HAP-1 (cell line): ENCODE measurements around the gene ARNT2.
A peak's percentile ranks its signal among the peaks of the same experiment; 100 is the strongest.

Experiments used
- DNase-seq, 2 experiments: peaks; one replicate each; pipeline ENCODE4 v3.0.0-alpha.2; 2016 to 2020; ENCODE audit warnings: low spot score in 2 of 2
- H3K27me3 ChIP-seq: fragments of 250-450 bp; sonication (Bioruptor Pico); 2 replicates; pipeline ENCODE4 v1.5.1; 2020; ENCODE audit warnings: low read depth, mild to moderate bottlenecking, moderate library complexity
- H3K36me3 ChIP-seq: fragments of 250-450 bp; sonication (Bioruptor Pico); replicated peaks from 2 replicates; pipeline ENCODE4 v1.5.1; 2020; ENCODE audit warnings: mild to moderate bottlenecking
- H3K4me1 ChIP-seq: fragments of 250-450 bp; sonication (Bioruptor Pico); 2 replicates; pipeline ENCODE4 v1.5.1; 2020; ENCODE audit warnings: mild to moderate bottlenecking
- H3K4me3 ChIP-seq: fragments of 250-450 bp; sonication (Bioruptor Pico); 2 replicates; pipeline ENCODE4 v1.5.1; 2020; ENCODE audit warnings: mild to moderate bottlenecking, moderate library complexity
- H3K9me3 ChIP-seq: fragments of 250-450 bp; sonication (Bioruptor Pico); 2 replicates; pipeline ENCODE4 v1.5.1; 2020; ENCODE audit warnings: mild to moderate bottlenecking, moderate library complexity
- in situ Hi-C: fragments of 300-500 bp; cut with MboI; formaldehyde crosslinking; loops from 3 replicates; pipeline ENCODE4 v1.14.3; 2020; ENCODE audit warnings: low sequenced_read_pairs, inconsistent platforms, mixed read lengths

Gene ARNT2

GRCh38 chr15:80395616-80396015 is 8.6 kb upstream of the ARNT2 start:
- no peaks in the 10 kb centered on the region for H3K36me3 ChIP-seq
- no peak for DNase-seq

GRCh38 chr15:80396096-80396495 is 8.1 kb upstream of the ARNT2 start:
- peaks cover 5% of the 10 kb centered on the region for H3K4me1 ChIP-seq
- no peak for DNase-seq
- no peak overlapping the region for H3K4me3 ChIP-seq
- in situ Hi-C loops = no loop called here
- H3K9me3 ChIP-seq = no peaks in the 10 kb centered on the region
- no peaks in the 10 kb centered on the region for H3K27me3 ChIP-seq
- H3K36me3 ChIP-seq = no peaks in the 10 kb centered on the region

More at GRCh38 chr15:80395616-80396015, 8.6 kb upstream of the ARNT2 start:
- Histone ChIP-seq H3K9me3 (no peaks in the 10 kb centered on the region), H3K4me3 (no peak overlapping the region), H3K4me1 (peaks cover under 1% of the 10 kb centered on the region; the same call in 1 of the 2 replicates), H3K27me3 (no peaks in the 10 kb centered on the region)
- in situ Hi-C loops = no loop called here

- in situ Hi-C loops = no loop called here
- no peaks in the 10 kb centered on the region for H3K36me3 ChIP-seq
- H3K4me1 ChIP-seq = peaks cover 30% of the 10 kb centered on the region
- no peaks in the 10 kb centered on the region for H3K27me3 ChIP-seq
- H3K9me3 ChIP-seq = no peaks in the 10 kb centered on the region
- DNase-seq = no peak
- no peak overlapping the region for H3K4me3 ChIP-seq
Measured at GRCh38 chr15:80399508-80399907, 4.7 kb upstream of the ARNT2 start.

- no peak overlapping the region for H3K4me3 ChIP-seq
- in situ Hi-C loops = no loop called here
- peak; percentile 66 to 100 for DNase-seq
- no peaks in the 10 kb centered on the region for H3K27me3 ChIP-seq
- no peaks in the 10 kb centered on the region for H3K9me3 ChIP-seq
- H3K4me1 ChIP-seq = peaks cover 39% of the 10 kb centered on the region
- H3K36me3 ChIP-seq = no peaks in the 10 kb centered on the region; the same call in 1 of the 2 replicates
Measured at GRCh38 chr15:80401456-80401855, 2.7 kb upstream of the ARNT2 start.

- H3K9me3 ChIP-seq = no peaks in the 10 kb centered on the region
- no peaks in the 10 kb centered on the region; the same call in 1 of the 2 replicates for H3K36me3 ChIP-seq
- H3K27me3 ChIP-seq = no peaks in the 10 kb centered on the region
- H3K4me1 ChIP-seq = peaks cover 39% of the 10 kb centered on the region
- DNase-seq = no peak
- H3K4me3 ChIP-seq = no peak overlapping the region
- in situ Hi-C loops = no loop called here
Measured at GRCh38 chr15:80402339-80402738, 1.8 kb upstream of the ARNT2 start.

- no peaks in the 10 kb centered on the region for H3K9me3 ChIP-seq
- in situ Hi-C loops = no loop called here
- H3K27me3 ChIP-seq = no peaks in the 10 kb centered on the region
- peak overlapping the region; percentile 49 for H3K4me3 ChIP-seq
- H3K36me3 ChIP-seq = no peaks in the 10 kb centered on the region; the same call in 1 of the 2 replicates
- H3K4me1 ChIP-seq = peaks cover 39% of the 10 kb centered on the region
- peak; percentile 51 to 73 for DNase-seq
Measured at GRCh38 chr15:80403712-80404056, 498 bp upstream of the ARNT2 start.

GRCh38 chr15:80404761-80405553 is 775 bp downstream of the ARNT2 start:
- H3K36me3 ChIP-seq = no peaks in the 10 kb centered on the region; the same call in 1 of the 2 replicates
- no peaks in the 10 kb centered on the region for H3K9me3 ChIP-seq
- peak; percentile 70 to 87 for DNase-seq
- peak overlapping the region; percentile 49 for H3K4me3 ChIP-seq
- in situ Hi-C loops = no loop called here
- peaks cover 39% of the 10 kb centered on the region for H3K4me1 ChIP-seq
- no peaks in the 10 kb centered on the region for H3K27me3 ChIP-seq

GRCh38 chr15:80405554-80405850 is 1.3 kb downstream of the ARNT2 start:
- H3K4me3 ChIP-seq = peak overlapping the region; percentile 49

GRCh38 chr15:80405970-80406369 is 1.8 kb downstream of the ARNT2 start:
- no peak overlapping the region for H3K4me3 ChIP-seq
- peaks cover 35% of the 10 kb centered on the region for H3K4me1 ChIP-seq
- no peaks in the 10 kb centered on the region for H3K27me3 ChIP-seq
- H3K9me3 ChIP-seq = no peaks in the 10 kb centered on the region
- no peak for DNase-seq
- H3K36me3 ChIP-seq = no peaks in the 10 kb centered on the region; the same call in 1 of the 2 replicates
- in situ Hi-C loops = no loop called here

More at GRCh38 chr15:80405554-80405850, 1.3 kb downstream of the ARNT2 start:
- no peak for DNase-seq
- Histone ChIP-seq H3K27me3 (no peaks in the 10 kb centered on the region), H3K36me3 (no peaks in the 10 kb centered on the region; the same call in 1 of the 2 replicates), H3K9me3 (no peaks in the 10 kb centered on the region), H3K4me1 (peaks cover 39% of the 10 kb centered on the region)
- in situ Hi-C loops = no loop called here

- Histone ChIP-seq H3K9me3 (no peaks in the 10 kb centered on the region), H3K4me1 (no peaks in the 10 kb centered on the region), H3K27me3 (no peaks in the 10 kb centered on the region), H3K36me3 (no peaks in the 10 kb centered on the region), H3K4me3 (no peak overlapping the region)
- DNase-seq = no peak
- in situ Hi-C loops = no loop called here
Measured at GRCh38 chr15:80411788-80412288, 7.7 kb downstream of the ARNT2 start.

GRCh38 chr15:80414546-80415357 is 10.6 kb downstream of the ARNT2 start:
- Histone ChIP-seq H3K27me3 (no peaks in the 10 kb centered on the region), H3K9me3 (no peaks in the 10 kb centered on the region), H3K4me3 (no peak overlapping the region), H3K36me3 (no peaks in the 10 kb centered on the region), H3K4me1 (no peaks in the 10 kb centered on the region)
- no peak for DNase-seq
- in situ Hi-C loops = no loop called here

GRCh38 chr15:80415358-80415670 is 11.1 kb downstream of the ARNT2 start:
- no peaks in the 10 kb centered on the region for H3K4me1 ChIP-seq
- no peaks in the 10 kb centered on the region for H3K36me3 ChIP-seq
- H3K4me3 ChIP-seq = no peak overlapping the region
- in situ Hi-C loops = no loop called here
- no peak for DNase-seq
- H3K9me3 ChIP-seq = no peaks in the 10 kb centered on the region
- no peaks in the 10 kb centered on the region for H3K27me3 ChIP-seq

- H3K4me1 ChIP-seq = no peaks in the 10 kb centered on the region
- no peaks in the 10 kb centered on the region for H3K9me3 ChIP-seq
- H3K36me3 ChIP-seq = no peaks in the 10 kb centered on the region
- no peak for DNase-seq
- H3K27me3 ChIP-seq = no peaks in the 10 kb centered on the region
- in situ Hi-C loops = no loop called here
- no peak overlapping the region for H3K4me3 ChIP-seq
Measured at GRCh38 chr15:80416702-80417101, 12.5 kb downstream of the ARNT2 start.

- peak; percentile 66 to 75 for DNase-seq
- in situ Hi-C loops = no loop called here
- no peaks in the 10 kb centered on the region for H3K4me1 ChIP-seq
- no peak overlapping the region for H3K4me3 ChIP-seq
- H3K36me3 ChIP-seq = no peaks in the 10 kb centered on the region
- no peaks in the 10 kb centered on the region for H3K9me3 ChIP-seq
- H3K27me3 ChIP-seq = no peaks in the 10 kb centered on the region
Measured at GRCh38 chr15:80418892-80419537, 14.8 kb downstream of the ARNT2 start.
